Measurements from ENCODE around the gene TSPAN14. TPM values are rescaled to one million over a fixed set of nuclear protein-coding genes. Genes with fewer than 3 reads are reported as not detected.

The TSPAN14 gene
- polyA plus RNA-seq, 1 donor (not counting 4 experiments of a cell fraction or from before 2014, with no cell fraction given), result 71.1 TPM

DNA sequence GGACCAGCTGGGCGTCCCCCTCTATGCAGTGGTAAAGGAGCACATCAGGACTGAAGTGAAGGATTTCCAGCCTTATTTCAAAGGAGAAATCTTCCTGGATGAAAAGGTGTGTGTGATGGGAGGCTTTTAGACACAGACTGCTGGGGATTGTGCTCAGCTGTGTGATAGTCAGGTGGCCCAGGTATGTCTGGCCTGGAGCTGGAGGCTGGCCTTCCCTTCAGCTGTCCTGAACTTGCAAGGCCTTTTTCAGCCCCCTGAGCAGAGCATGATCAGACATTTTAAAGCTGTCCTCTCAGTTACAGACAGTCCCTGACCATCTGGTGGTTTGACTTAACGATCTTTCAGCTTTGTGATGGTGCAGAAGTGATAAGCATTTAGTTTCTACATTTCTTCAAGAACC lies 28.2 kb upstream of the TSPAN14 start:
- Histone ChIP-seq H3K27ac (ENCODE audit: control insufficient read depth, insufficient read depth, low read length) (no peak overlapping the region), H4K20me1 (ENCODE audit: control insufficient read depth, extremely low read depth, insufficient read depth, low read length) (no peaks in the 10 kb centered on the region), H3K4me2 (ENCODE audit: control insufficient read depth, extremely low read depth, insufficient read depth, low read depth, low read length) (no peak overlapping the region), H3K36me3 (ENCODE audit: control insufficient read depth in 2 of 2, extremely low read depth in 1 of 2, insufficient read depth in 2 of 2, low read length in 2 of 2) (peaks cover 7 to 10% of the 10 kb centered on the region in 2 experiments), H3K79me2 (ENCODE audit: control insufficient read depth, insufficient read depth, low read length) (no peaks in the 10 kb centered on the region), H3K9me3 (ENCODE audit: control insufficient read depth, low read depth, low read length) (no peaks in the 10 kb centered on the region), H3K9ac (ENCODE audit: control insufficient read depth, extremely low read depth, insufficient read depth, low read length) (no peak overlapping the region), H3K27me3 (ENCODE audit: control insufficient read depth, extremely low read depth, insufficient read depth, low read length) (no peaks in the 10 kb centered on the region), H3K4me1 (ENCODE audit: control insufficient read depth, extremely low read depth, insufficient read depth, low read length) (peaks cover 13% of the 10 kb centered on the region), H2AFZ (ENCODE audit: control insufficient read depth, low read length) (no peak overlapping the region), H3K9me1 (ENCODE audit: control insufficient read depth, extremely low read depth, insufficient read depth, low read length) (no peaks in the 10 kb centered on the region), H3K4me3 (ENCODE audit: control insufficient read depth in 2 of 3, extremely low read depth in 1 of 3, insufficient read depth in 2 of 3, low read depth in 1 of 3, low read length in 3 of 3) (no peak overlapping the region)
- no peak for FAIRE-seq
- TF ChIP-seq EZH2 (IDR thresholded peaks at IDR 0.05; ENCODE audit: low read length), result no peak
- TF ChIP-seq, protein P1, sequence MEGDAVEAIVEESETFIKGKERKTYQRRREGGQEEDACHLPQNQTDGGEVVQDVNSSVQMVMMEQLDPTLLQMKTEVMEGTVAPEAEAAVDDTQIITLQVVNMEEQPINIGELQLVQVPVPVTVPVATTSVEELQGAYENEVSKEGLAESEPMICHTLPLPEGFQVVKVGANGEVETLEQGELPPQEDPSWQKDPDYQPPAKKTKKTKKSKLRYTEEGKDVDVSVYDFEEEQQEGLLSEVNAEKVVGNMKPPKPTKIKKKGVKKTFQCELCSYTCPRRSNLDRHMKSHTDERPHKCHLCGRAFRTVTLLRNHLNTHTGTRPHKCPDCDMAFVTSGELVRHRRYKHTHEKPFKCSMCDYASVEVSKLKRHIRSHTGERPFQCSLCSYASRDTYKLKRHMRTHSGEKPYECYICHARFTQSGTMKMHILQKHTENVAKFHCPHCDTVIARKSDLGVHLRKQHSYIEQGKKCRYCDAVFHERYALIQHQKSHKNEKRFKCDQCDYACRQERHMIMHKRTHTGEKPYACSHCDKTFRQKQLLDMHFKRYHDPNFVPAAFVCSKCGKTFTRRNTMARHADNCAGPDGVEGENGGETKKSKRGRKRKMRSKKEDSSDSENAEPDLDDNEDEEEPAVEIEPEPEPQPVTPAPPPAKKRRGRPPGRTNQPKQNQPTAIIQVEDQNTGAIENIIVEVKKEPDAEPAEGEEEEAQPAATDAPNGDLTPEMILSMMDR (optimal IDR thresholded peaks at IDR 0.05 in 1 of 3, IDR thresholded peaks at IDR 0.05 in 1 of 3, conservative IDR thresholded peaks at IDR 0.05 in 1 of 3; ENCODE audit: extremely low read depth in 1 of 3, insufficient read depth in 2 of 3, low read length in 3 of 3), result no peak
- no peak for DNase-seq (ENCODE audit: low read depth, low spot score)
- dilution Hi-C loops (cut with MboI; ENCODE audit: extremely low pct_ligation_motif_present, low sequenced_read_pairs), result no loop called here

DNA sequence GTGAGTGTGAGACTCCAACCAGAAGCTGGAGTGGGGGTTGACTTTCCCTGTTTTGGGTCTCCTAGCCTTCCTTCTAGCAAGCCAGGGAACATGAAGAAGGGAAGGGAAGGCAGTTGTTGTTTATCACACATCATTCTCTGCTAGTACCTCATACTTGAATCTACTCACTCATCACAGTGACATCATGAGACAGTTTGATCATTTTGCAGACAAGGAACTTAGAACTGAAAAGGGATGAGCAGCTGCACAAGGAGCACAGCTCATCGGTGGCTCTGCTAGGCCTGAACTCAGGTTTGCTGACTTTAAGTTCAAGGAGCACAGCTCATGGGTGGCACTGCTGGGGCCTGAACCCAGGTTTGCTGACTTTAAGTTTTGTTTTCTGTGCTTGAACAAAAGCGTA lies 26.6 kb upstream of the TSPAN14 start:
- no peaks in the 10 kb centered on the region for H3K27me3 ChIP-seq (ENCODE audit: control insufficient read depth, extremely low read depth, insufficient read depth, low read length)
- H3K4me1 ChIP-seq (ENCODE audit: control insufficient read depth, extremely low read depth, insufficient read depth, low read length), result peaks cover 13% of the 10 kb centered on the region
- peaks cover 4 to 11% of the 10 kb centered on the region in 2 experiments for H3K36me3 ChIP-seq (ENCODE audit: control insufficient read depth in 2 of 2, extremely low read depth in 1 of 2, insufficient read depth in 2 of 2, low read length in 2 of 2)
- no peaks in the 10 kb centered on the region for H3K9me1 ChIP-seq (ENCODE audit: control insufficient read depth, extremely low read depth, insufficient read depth, low read length)
- no peak overlapping the region for H3K4me2 ChIP-seq (ENCODE audit: control insufficient read depth, extremely low read depth, insufficient read depth, low read depth, low read length)
- H3K9me3 ChIP-seq (ENCODE audit: control insufficient read depth, low read depth, low read length), result no peaks in the 10 kb centered on the region
- no peak overlapping the region for H3K27ac ChIP-seq (ENCODE audit: control insufficient read depth, insufficient read depth, low read length)
- no peak for TF ChIP-seq EZH2 (IDR thresholded peaks at IDR 0.05; ENCODE audit: low read length)
- TF ChIP-seq, protein P1 (optimal IDR thresholded peaks at IDR 0.05 in 1 of 3, IDR thresholded peaks at IDR 0.05 in 1 of 3, conservative IDR thresholded peaks at IDR 0.05 in 1 of 3; ENCODE audit: extremely low read depth in 1 of 3, insufficient read depth in 2 of 3, low read length in 3 of 3), result no peak
- DNase-seq (ENCODE audit: low read depth, low spot score) (no peak), FAIRE-seq (no peak)
- no peak overlapping the region for H2AFZ ChIP-seq (ENCODE audit: control insufficient read depth, low read length)
- dilution Hi-C loops (cut with MboI; ENCODE audit: extremely low pct_ligation_motif_present, low sequenced_read_pairs), result no loop called here
- H3K79me2 ChIP-seq (ENCODE audit: control insufficient read depth, insufficient read depth, low read length), result no peaks in the 10 kb centered on the region
- no peak overlapping the region for H3K4me3 ChIP-seq (ENCODE audit: control insufficient read depth in 2 of 3, extremely low read depth in 1 of 3, insufficient read depth in 2 of 3, low read depth in 1 of 3, low read length in 3 of 3)
- H3K9ac ChIP-seq (ENCODE audit: control insufficient read depth, extremely low read depth, insufficient read depth, low read length), result no peak overlapping the region
- H4K20me1 ChIP-seq (ENCODE audit: control insufficient read depth, extremely low read depth, insufficient read depth, low read length), result no peaks in the 10 kb centered on the region
